Omental fat pad (tissue), 4 donors: ENCODE data around the gene SLC52A3. TPM values are rescaled to one million over a fixed set of nuclear protein-coding genes. Genes with fewer than 3 reads are reported as not detected.
"Not testable (repeated sequence)": the region's sequence is repeated elsewhere in the genome, so short reads cannot be mapped to it uniquely, and the experiment has no call there.

Experiments used
- ATAC-seq: fragments of 150-250 bp; one replicate; pipeline ENCODE4 v1.9.1; 2016; ENCODE audit warnings: mild to moderate bottlenecking, moderate library complexity; ENCODE audit not compliant: low FRiP score
- DNase-seq: peaks from one replicate; pipeline ENCODE4 v3.0.0-alpha.2; 2019; ENCODE audit warnings: low spot score
- CTCF ChIP-seq, 3 donors: fragments of 450-650 bp; IDR thresholded peaks; one replicate each; pipeline ENCODE4 v1.5.1; 2016 to 2017; ENCODE audit warnings: antibody characterized with exemption in 3 of 3, mild to moderate bottlenecking in 3 of 3, moderate library complexity in 2 of 3
- total RNA-seq, 4 donors: library from RNA; depleted of rRNA; stranded (reverse); fragments of >200 nt; gene quantifications; one replicate each; pipeline ENCODE4 v1.1.0, GENCODE V29; 2016

The SLC52A3 gene
- total RNA-seq, 4 donors from 2014 or later = 0.84 to 3.3 (median 1.8) TPM

- DNase-seq = no peak
- peak; percentile 77 for ATAC-seq
- no peak for TF ChIP-seq CTCF (IDR thresholded peaks at IDR 0.05)
Observed at GRCh38 chr20:728256-728944, 39.9 kb downstream of the SLC52A3 start.

GRCh38 chr20:726160-726559, 42.1 kb downstream of the SLC52A3 start:
- DNase-seq (no peak), ATAC-seq (no peak)
- TF ChIP-seq CTCF (IDR thresholded peaks at IDR 0.05) = no peak

- no peak for DNase-seq
- ATAC-seq = no peak
- no peak for TF ChIP-seq CTCF (IDR thresholded peaks at IDR 0.05)
Observed at GRCh38 chr20:725491-725890, 42.8 kb downstream of the SLC52A3 start.

- DNase-seq, ATAC-seq: not testable (repeated sequence)
Observed at GRCh38 chr20:724797-725196, 43.5 kb downstream of the SLC52A3 start.

GRCh38 chr20:723756-724155, 44.5 kb downstream of the SLC52A3 start:
- no peak for DNase-seq
- no peak for ATAC-seq
- TF ChIP-seq CTCF (IDR thresholded peaks at IDR 0.05) = no peak

- TF ChIP-seq CTCF (IDR thresholded peaks at IDR 0.05) = no peak
- DNase-seq (no peak), ATAC-seq (no peak)
Observed at GRCh38 chr20:722822-723644, 45.3 kb downstream of the SLC52A3 start.

GRCh38 chr20:721876-722275, 46.4 kb downstream of the SLC52A3 start:
- no peak for DNase-seq
- ATAC-seq = no peak
- no peak for TF ChIP-seq CTCF (IDR thresholded peaks at IDR 0.05)
